Panc1 (cell line): ENCODE results near the gene HADHA. TPM values are rescaled to one million over a fixed set of nuclear protein-coding genes. Genes with fewer than 3 reads are reported as not detected.

Experiments used
- ATAC-seq: fragments of 200-7000 bp; cut with Tn5 transposase; 2 replicates; pipeline ENCODE4 v1.9.1; 2020; ENCODE audit warnings: mild to moderate bottlenecking, moderate library complexity
- BruUV-seq: library from RNA; stranded (reverse); fragments of 400-500 nt; replicated peaks from 2 replicates; lab custom pipeline; 2021; lab: Mats Ljungman, UMichigan
- CTCF ChIA-PET: fragments of 300-600 bp; sonication (Branson Sonifier 250); formaldehyde crosslinking; loops from one replicate; lab custom pipeline; 2022; ENCODE audit warnings: antibody characterized with exemption; lab: Charles Lee
- POLR2A ChIA-PET: fragments of 300-600 bp; sonication (Branson Sonifier 250); formaldehyde crosslinking; loops from one replicate; lab custom pipeline; 2022; ENCODE audit warnings: antibody characterized with exemption; lab: Charles Lee
- DNase-seq: peaks from one replicate; pipeline ENCODE4 v3.0.0-alpha.2; 2010; ENCODE audit warnings: low read depth, low spot score
- H3K27ac ChIP-seq: 2 replicates; pipeline ENCODE4 v1.5.1; 2011; ENCODE audit warnings: mild to moderate bottlenecking, low read length, inconsistent platforms
- H3K27me3 ChIP-seq: fragments of 200-500 bp; sonication (Bioruptor generic); 2 replicates; pipeline ENCODE4 v1.6.0; 2014; ENCODE audit warnings: low read length, inconsistent platforms; ENCODE audit not compliant: control insufficient read depth, insufficient read depth
- H3K36me3 ChIP-seq: fragments of 200-500 bp; sonication (Bioruptor generic); 2 replicates; pipeline ENCODE4 v1.5.1; 2014; ENCODE audit warnings: inconsistent platforms, mild to moderate bottlenecking, low read length, moderate library complexity; ENCODE audit not compliant: control insufficient read depth, insufficient read depth
- H3K4me1 ChIP-seq: 2 replicates; pipeline ENCODE4 v1.5.1; 2011; ENCODE audit warnings: inconsistent platforms, mild to moderate bottlenecking, low read length, moderate library complexity; ENCODE audit not compliant: control insufficient read depth, insufficient read depth
- H3K4me3 ChIP-seq, 2 experiments: 2 replicates each; pipeline ENCODE4 v1.5.1; 2011 to 2012; ENCODE audit warnings: low read depth in 2 of 2, low read length in 2 of 2, mild to moderate bottlenecking in 2 of 2, inconsistent platforms in 1 of 2, moderate library complexity in 1 of 2
- H3K9me3 ChIP-seq: fragments of 200-500 bp; sonication (Bioruptor generic); 2 replicates; pipeline ENCODE4 v1.5.1; 2014; ENCODE audit warnings: low read depth, mild to moderate bottlenecking, inconsistent platforms, low read length, moderate library complexity; ENCODE audit not compliant: control insufficient read depth, insufficient read depth
- POLR2AphosphoS5 ChIP-seq: IDR thresholded peaks from 2 replicates; pipeline ENCODE4 v1.6.1; 2012; ENCODE audit warnings: mild to moderate bottlenecking, low read depth, low read length, moderate library complexity
- REST ChIP-seq, 2 experiments: IDR thresholded peaks; 2 replicates each; pipeline ENCODE4 v1.6.1; 2011 to 2012; ENCODE audit warnings: low read depth in 2 of 2, control low read depth in 1 of 2, low read length in 1 of 2, mild to moderate bottlenecking in 1 of 2, moderate library complexity in 1 of 2; ENCODE audit not compliant: insufficient read depth in 1 of 2
- SIN3A ChIP-seq: IDR thresholded peaks from 2 replicates; pipeline ENCODE4 v1.6.1; 2012; ENCODE audit warnings: low read depth, mild to moderate bottlenecking, low read length, moderate library complexity, borderline replicate concordance; ENCODE audit not compliant: insufficient read depth
- TCF7L2 ChIP-seq: IDR thresholded peaks from 2 replicates; pipeline ENCODE4 v1.6.1; 2011; ENCODE audit warnings: mild to moderate bottlenecking, low read depth, low read length, inconsistent platforms
- in situ Hi-C: cut with HindIII; loops from 2 replicates; pipeline ENCODE4 v1.10.0; 2016; ENCODE audit warnings: low sequenced_read_pairs, low pct_unique_long_range_greater_than_20kb
- intact Hi-C: fragments of 100-400 bp; cut with micrococcal nuclease; formaldehyde crosslinking; loops from one replicate; pipeline ENCODE4 v1.10.0; 2022; ENCODE audit not compliant: unreplicated experiment
- total RNA-seq: library from RNA; stranded (reverse); gene quantifications from one replicate; pipeline ENCODE4 v1.2.1, GENCODE V29; 2021; ENCODE audit not compliant: unreplicated experiment
- TF ChIP-seq, protein P1 (sequence below): fragments of 450-650 bp; IDR thresholded peaks from 2 replicates; pipeline ENCODE4 v1.5.1; 2017; ENCODE audit warnings: mild to moderate bottlenecking

The HADHA gene
- total RNA-seq, 1 experiment from 2014 or later: 148 TPM

- TF ChIP-seq, protein P1, sequence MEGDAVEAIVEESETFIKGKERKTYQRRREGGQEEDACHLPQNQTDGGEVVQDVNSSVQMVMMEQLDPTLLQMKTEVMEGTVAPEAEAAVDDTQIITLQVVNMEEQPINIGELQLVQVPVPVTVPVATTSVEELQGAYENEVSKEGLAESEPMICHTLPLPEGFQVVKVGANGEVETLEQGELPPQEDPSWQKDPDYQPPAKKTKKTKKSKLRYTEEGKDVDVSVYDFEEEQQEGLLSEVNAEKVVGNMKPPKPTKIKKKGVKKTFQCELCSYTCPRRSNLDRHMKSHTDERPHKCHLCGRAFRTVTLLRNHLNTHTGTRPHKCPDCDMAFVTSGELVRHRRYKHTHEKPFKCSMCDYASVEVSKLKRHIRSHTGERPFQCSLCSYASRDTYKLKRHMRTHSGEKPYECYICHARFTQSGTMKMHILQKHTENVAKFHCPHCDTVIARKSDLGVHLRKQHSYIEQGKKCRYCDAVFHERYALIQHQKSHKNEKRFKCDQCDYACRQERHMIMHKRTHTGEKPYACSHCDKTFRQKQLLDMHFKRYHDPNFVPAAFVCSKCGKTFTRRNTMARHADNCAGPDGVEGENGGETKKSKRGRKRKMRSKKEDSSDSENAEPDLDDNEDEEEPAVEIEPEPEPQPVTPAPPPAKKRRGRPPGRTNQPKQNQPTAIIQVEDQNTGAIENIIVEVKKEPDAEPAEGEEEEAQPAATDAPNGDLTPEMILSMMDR: no peak
- TF ChIP-seq REST (IDR thresholded peaks at IDR 0.05; ENCODE audit: insufficient read depth in 1 of 2, low read depth in 2 of 2, low read length in 1 of 2): peak in 1 of 2 experiments; percentile 62; a peak in 1 of 4 replicates
- TF ChIP-seq SIN3A: no peak
- TF ChIP-seq TCF7L2: no peak
- TF ChIP-seq POLR2AphosphoS5: no peak
- in situ Hi-C loops: no loop called here
- BruUV-seq: no TSS peak
- H3K9me3 ChIP-seq: no peaks in the 10 kb centered on the region
- no peaks in the 10 kb centered on the region for H3K27me3 ChIP-seq
- CTCF ChIA-PET: interaction anchor here (0.6 to 0.7 kb wide), 2 partner anchors 33 to 187 kb away, joined by 6 to 10 read pairs; no protein-coding TSS in a partner anchor
- intact Hi-C loops: no loop called here
- H3K4me3 ChIP-seq: no peak overlapping the region
- no peak overlapping the region for H3K27ac ChIP-seq
- H3K4me1 ChIP-seq: peaks cover 11% of the 10 kb centered on the region
- DNase-seq (no peak), ATAC-seq (no peak)
- POLR2A ChIA-PET: interaction anchor here (0.6 kb wide), 1 partner anchor 11 kb away, joined by 3 read pairs; no protein-coding TSS in a partner anchor
- no peaks in the 10 kb centered on the region for H3K36me3 ChIP-seq
Observed at GRCh38 chr2:26174691-26175465, 69.6 kb downstream of the HADHA start.

GRCh38 chr2:26173776-26174482 lies 70.5 kb downstream of the HADHA start:
- H3K27ac ChIP-seq: no peak overlapping the region
- H3K4me1 ChIP-seq: peaks cover 6% of the 10 kb centered on the region
- peak overlapping the region in 1 of 2 experiments; percentile 54; a peak in 2 of 4 replicates for H3K4me3 ChIP-seq
- in situ Hi-C loops (no loop called here), intact Hi-C loops (no loop called here)
- no peaks in the 10 kb centered on the region for H3K9me3 ChIP-seq
- ATAC-seq: no peak
- no peak for DNase-seq
- H3K36me3 ChIP-seq: no peaks in the 10 kb centered on the region
- POLR2A ChIA-PET: interaction anchor here (0.6 kb wide), 2 partner anchors 12 to 98 kb away, joined by 3 to 4 read pairs; no protein-coding TSS in a partner anchor
- CTCF ChIA-PET: no interaction called here
- TF ChIP-seq TCF7L2: no peak
- TF ChIP-seq SIN3A: no peak
- TF ChIP-seq POLR2AphosphoS5: no peak
- no TSS peak for BruUV-seq
- no peaks in the 10 kb centered on the region for H3K27me3 ChIP-seq
